HepG2 (cell line): Measurements from ENCODE around the gene SIM1. TPM values are rescaled to one million over a fixed set of nuclear protein-coding genes. Genes with fewer than 3 reads are reported as not detected.

Experiments used
- ATAC-seq: fragments of 200-7000 bp; cut with Tn5 transposase; 3 replicates; pipeline ENCODE4 v1.9.1; 2020; ENCODE audit warnings: mild to moderate bottlenecking, moderate library complexity
- BruUV-seq: library from RNA; stranded (reverse); fragments of 400-500 nt; replicated peaks from 2 replicates; lab custom pipeline; 2021; lab: Mats Ljungman, UMichigan
- CTCF ChIA-PET: fragments of 300-600 bp; formaldehyde crosslinking; extraction: SDS; loops from one replicate; lab custom pipeline; 2021; ENCODE audit warnings: low total read pairs, inconsistent platforms, low intra/inter-chr PET ratio; lab: Yijun Ruan, JAX
- POLR2A ChIA-PET: fragments of 350-600 bp; sonication (Branson Sonifier 250); formaldehyde crosslinking; loops from one replicate; lab custom pipeline; 2020; ENCODE audit warnings: antibody characterized with exemption, inconsistent platforms; lab: Yijun Ruan, JAX
- DNase-seq: peaks from one replicate; pipeline ENCODE4 v3.0.0-alpha.2; 2015; ENCODE audit warnings: low spot score
- FAIRE-seq: peaks from 3 replicates; lab custom pipeline; 2011; peaks lifted over from hg19 to GRCh38; lab: Jason Lieb, UNC
- H2AFZ ChIP-seq: one replicate; pipeline ENCODE4 v1.6.1; 2011; ENCODE audit warnings: low read length, inconsistent platforms
- H3K27ac ChIP-seq: fragments of 300-600 bp; 3 replicates; pipeline ENCODE4 v1.8.0; 2011; ENCODE audit warnings: mixed run types, mild to moderate bottlenecking, mixed read lengths, low read length, inconsistent platforms; ENCODE audit not compliant: insufficient read depth; ENCODE audit errors: extremely low read length
- H3K27me3 ChIP-seq, 2 experiments: fragments of 200-600 bp in 1 of 2; 2 replicates in 1 of 2; 3 replicates in 1 of 2; pipeline versions ENCODE4 v1.6.0 to v1.8.0; 2011; ENCODE audit warnings: low read length in 2 of 2, mild to moderate bottlenecking in 2 of 2, moderate library complexity in 2 of 2, inconsistent platforms in 1 of 2; ENCODE audit not compliant: insufficient read depth in 2 of 2, control insufficient read depth in 1 of 2
- H3K36me3 ChIP-seq, 2 experiments: fragments of 200-600 bp in 1 of 2; replicated peaks in 1 of 2; 2 replicates in 1 of 2; 3 replicates in 1 of 2; pipeline versions ENCODE4 v1.5.1 to v1.8.0; 2011; ENCODE audit warnings: low read length in 2 of 2, inconsistent platforms in 1 of 2; ENCODE audit not compliant: insufficient read depth in 2 of 2, control insufficient read depth in 1 of 2
- H3K4me1 ChIP-seq: 2 replicates; pipeline ENCODE4 v1.5.1; 2012; ENCODE audit warnings: low read length, inconsistent platforms; ENCODE audit not compliant: insufficient read depth
- H3K4me2 ChIP-seq: 2 replicates; pipeline ENCODE4 v1.6.0; 2011; ENCODE audit warnings: low read depth, low read length, inconsistent platforms
- H3K4me3 ChIP-seq, 3 experiments: fragments of 200-600 bp in 1 of 3; sonication (generic), shearing (Covaris generic) in 1 of 3; replicated peaks in 1 of 3; 2 replicates each; pipeline ENCODE4 v1.5.1; 2011 to 2016; ENCODE audit warnings: low read length in 3 of 3, inconsistent platforms in 2 of 3, low read depth in 2 of 3, mild to moderate bottlenecking in 2 of 3, control low read depth in 1 of 3, mixed read lengths in 1 of 3; ENCODE audit not compliant: insufficient read depth in 1 of 3
- H3K79me2 ChIP-seq: one replicate; pipeline ENCODE4 v1.6.1; 2011; ENCODE audit warnings: low read length, inconsistent platforms; ENCODE audit not compliant: insufficient read depth
- H3K9ac ChIP-seq: 2 replicates; pipeline ENCODE4 v1.6.0; 2011; ENCODE audit warnings: mild to moderate bottlenecking, low read depth, low read length, inconsistent platforms; ENCODE audit not compliant: insufficient read depth
- H3K9me3 ChIP-seq: 2 replicates; pipeline ENCODE4 v1.5.1; 2012; ENCODE audit warnings: mild to moderate bottlenecking, low read length
- H4K20me1 ChIP-seq: 2 replicates; pipeline ENCODE4 v1.6.0; 2011; ENCODE audit warnings: inconsistent platforms, mild to moderate bottlenecking, low read length, moderate library complexity; ENCODE audit not compliant: insufficient read depth
- GLI4 ChIP-seq: sonication (generic); formaldehyde crosslinking; IDR thresholded peaks from 2 replicates; pipeline ENCODE4 v1.5.1; 2020; ENCODE audit warnings: missing genetic modification reagents, mild to moderate bottlenecking, moderate library complexity, borderline replicate concordance
- HINFP ChIP-seq: sonication (generic); formaldehyde crosslinking; IDR thresholded peaks from 2 replicates; pipeline ENCODE4 v1.4.0; 2020; ENCODE audit warnings: low read depth, mild to moderate bottlenecking, missing genetic modification reagents
- HOXA3 ChIP-seq: sonication (generic); formaldehyde crosslinking; IDR thresholded peaks from 2 replicates; pipeline ENCODE4 v1.5.0; 2020; ENCODE audit warnings: missing genetic modification reagents
- HOXA5 ChIP-seq: sonication (generic); formaldehyde crosslinking; IDR thresholded peaks from 2 replicates; pipeline ENCODE4 v1.4.0; 2020; ENCODE audit warnings: missing genetic modification reagents
- KLF16 ChIP-seq, 2 experiments: sonication (generic) in 1 of 2; formaldehyde crosslinking in 1 of 2; IDR thresholded peaks; 2 replicates each; pipeline versions ENCODE4 v1.6.1 to v1.8.0; 2016 to 2023; ENCODE audit warnings: missing genetic modification reagents in 2 of 2, missing compliant biosample characterization in 1 of 2
- KMT2B ChIP-seq: IDR thresholded peaks from 2 replicates; pipeline ENCODE4 v1.6.1; 2016; ENCODE audit warnings: missing genetic modification reagents, missing compliant biosample characterization
- MLX ChIP-seq: IDR thresholded peaks from 2 replicates; pipeline ENCODE4 v1.6.1; 2016
- SRY ChIP-seq: sonication (generic); formaldehyde crosslinking; IDR thresholded peaks from 2 replicates; pipeline ENCODE4 v1.8.0; 2022; ENCODE audit warnings: mild to moderate bottlenecking, missing genetic modification reagents
- ZBTB10 ChIP-seq: sonication (generic); formaldehyde crosslinking; IDR thresholded peaks from 2 replicates; pipeline ENCODE4 v1.4.0; 2020; ENCODE audit warnings: missing genetic modification reagents, borderline replicate concordance
- ZBTB2 ChIP-seq: sonication (generic); formaldehyde crosslinking; IDR thresholded peaks from 2 replicates; pipeline ENCODE4 v1.8.0; 2022; ENCODE audit warnings: low read depth, missing genetic modification reagents
- ZBTB8A ChIP-seq: sonication (generic); formaldehyde crosslinking; IDR thresholded peaks from 2 replicates; pipeline ENCODE4 v1.4.0; 2020; ENCODE audit warnings: mild to moderate bottlenecking, low read depth, missing genetic modification reagents, borderline replicate concordance
- ZNF451 ChIP-seq: sonication (generic); formaldehyde crosslinking; IDR thresholded peaks from 2 replicates; pipeline ENCODE4 v1.5.0; 2020; ENCODE audit warnings: mild to moderate bottlenecking, missing genetic modification reagents
- ZNF614 ChIP-seq: IDR thresholded peaks from 2 replicates; pipeline ENCODE4 v1.6.1; 2018; ENCODE audit warnings: missing biosample characterization, missing genetic modification reagents, inconsistent platforms, borderline replicate concordance
- ZNF660 ChIP-seq: sonication (generic); formaldehyde crosslinking; IDR thresholded peaks from 2 replicates; pipeline ENCODE4 v1.5.1; 2020; ENCODE audit warnings: mild to moderate bottlenecking, low read depth, missing genetic modification reagents, borderline replicate concordance
- ZNF704 ChIP-seq: sonication (generic); formaldehyde crosslinking; IDR thresholded peaks from 2 replicates; pipeline ENCODE4 v1.8.1; 2023; ENCODE audit warnings: mild to moderate bottlenecking, inconsistent platforms, moderate library complexity, missing genetic modification reagents, borderline replicate concordance
- ZNF746 ChIP-seq: sonication (generic); formaldehyde crosslinking; IDR thresholded peaks from 2 replicates; pipeline ENCODE4 v1.8.0; 2022; ENCODE audit warnings: mild to moderate bottlenecking, missing genetic modification reagents
- WGBS: methylation state at CpG from one replicate; pipeline ENCODE4 v1.1.6; 2017; ENCODE audit warnings: low lambda C conversion rate; 5-methylcytosine and 5-hydroxymethylcytosine counted together
- in situ Hi-C: cut with HindIII; loops from 2 replicates; pipeline ENCODE4 v1.10.0; 2017; ENCODE audit warnings: low pct_unique_long_range_greater_than_20kb; ENCODE audit not compliant: extremely low pct_ligation_motif_present
- intact Hi-C: fragments of 100-400 bp; cut with micrococcal nuclease; formaldehyde crosslinking; loops from one replicate; pipeline ENCODE4 v1.10.0; 2022; ENCODE audit not compliant: unreplicated experiment
- polyA plus RNA-seq, 8 experiments: library from polyadenylated mRNA; depleted of rRNA in 3 of 8; stranded (reverse) in 7 of 8; unstranded in 1 of 8; fragments of >200 nt; fragmentation: Illumina TruSeq in 4 of 8; extraction: Trizol in 4 of 8; gene quantifications; 2 replicates each; pipeline versions ENCODE4 v1.2.1 to v1.2.3, GENCODE V29; 2011 to 2016; ENCODE audit warnings: low read depth in 4 of 8, missing spikeins in 1 of 8, mixed read lengths in 1 of 8; ENCODE audit not compliant: insufficient read depth in 1 of 8
- total RNA-seq, 5 experiments: library from RNA; depleted of rRNA; stranded (reverse); fragments of >200 nt; fragmentation: Illumina TruSeq; extraction: Trizol; gene quantifications; 2 replicates each; pipeline ENCODE4 v1.2.3, GENCODE V29; 2016; ENCODE audit warnings: low read depth in 1 of 5

Gene SIM1
- total and polyA plus RNA-seq, 2 of the 13 experiments (the other 11 are each of a cell fraction or from before 2014, with no cell fraction given): not detected

GRCh38 chr6:100363651-100364050 is 101.1 kb downstream of the SIM1 start:
- WGBS: 0% methylated on average over 1 of the region's 1 CpG
- no peaks in the 10 kb centered on the region for H3K4me1 ChIP-seq
- in situ Hi-C loops: no loop called here
- POLR2A ChIA-PET: no interaction called here
- TF ChIP-seq ZNF660 (CRISPR knock-in tag): no peak
- TF ChIP-seq ZNF746 (CRISPR knock-in tag): no peak
- TF ChIP-seq ZNF614 (CRISPR knock-in tag): no peak
- no peak for TF ChIP-seq ZBTB10
- no peak for TF ChIP-seq ZBTB8A (CRISPR knock-in tag)
- TF ChIP-seq ZNF704 (CRISPR knock-in tag): no peak
- TF ChIP-seq KLF16 (CRISPR knock-in tag; IDR thresholded peaks at IDR 0.05): no peak
- no peak for TF ChIP-seq KMT2B
- TF ChIP-seq HINFP: no peak
- no peak for TF ChIP-seq SRY (CRISPR knock-in tag)
- TF ChIP-seq HOXA5 (CRISPR knock-in tag): no peak
- no peak for TF ChIP-seq ZBTB2 (CRISPR knock-in tag)
- TF ChIP-seq HOXA3: no peak
- TF ChIP-seq GLI4 (CRISPR knock-in tag): no peak
- TF ChIP-seq MLX (CRISPR knock-in tag): no peak
- TF ChIP-seq ZNF451 (CRISPR knock-in tag): no peak
- TF ChIP-seq, all 625 proteins: peak for 0
- Histone ChIP-seq H3K27me3 (no peaks in the 10 kb centered on the region), H3K9ac (no peak overlapping the region), H3K27ac (no peak overlapping the region), H3K36me3 (no peaks in the 10 kb centered on the region), H3K4me2 (no peak overlapping the region), H2AFZ (no peak overlapping the region), H4K20me1 (no peaks in the 10 kb centered on the region), H3K9me3 (no peaks in the 10 kb centered on the region), H3K79me2 (no peaks in the 10 kb centered on the region), H3K4me3 (no peak overlapping the region)
- DNase-seq (no peak), ATAC-seq (no peak), FAIRE-seq (no peak)
- no TSS peak for BruUV-seq
- CTCF ChIA-PET: no interaction called here
- intact Hi-C loops: no loop called here
